Astrocyte (in vitro differentiated cells and primary cell): ENCODE measurements around the gene P2RX1. TPM values are rescaled to one million over a fixed set of nuclear protein-coding genes. Genes with fewer than 3 reads are reported as not detected.

Experiments
- DNase-seq: peaks from one replicate; pipeline ENCODE4 v3.0.0-alpha.2; 2010; ENCODE audit warnings: low read depth
- FAIRE-seq: peaks from 2 replicates; lab custom pipeline; 2011; peaks lifted over from hg19 to GRCh38; lab: Jason Lieb, UNC
- H2AFZ ChIP-seq: 2 replicates; pipeline ENCODE4 v1.6.0; 2012; ENCODE audit warnings: low read depth, low read length, inconsistent platforms
- H3K27ac ChIP-seq: 2 replicates; pipeline ENCODE4 v1.5.1; 2011; ENCODE audit warnings: low read depth, low read length, inconsistent platforms
- H3K27me3 ChIP-seq: 2 replicates; pipeline ENCODE4 v1.6.0; 2011; ENCODE audit warnings: low read length, inconsistent platforms; ENCODE audit not compliant: insufficient read depth
- H3K36me3 ChIP-seq: 2 replicates; pipeline ENCODE4 v1.5.1; 2011; ENCODE audit warnings: low read length, inconsistent platforms; ENCODE audit not compliant: insufficient read depth
- H3K4me1 ChIP-seq: 2 replicates; pipeline ENCODE4 v1.5.1; 2011; ENCODE audit warnings: low read length, inconsistent platforms; ENCODE audit not compliant: insufficient read depth
- H3K4me2 ChIP-seq: 2 replicates; pipeline ENCODE4 v1.6.0; 2012; ENCODE audit warnings: low read length, inconsistent platforms
- H3K4me3 ChIP-seq: 2 replicates; pipeline ENCODE4 v1.5.1; 2011; ENCODE audit warnings: low read depth, mild to moderate bottlenecking, low read length, inconsistent platforms; ENCODE audit not compliant: insufficient read depth
- H3K79me2 ChIP-seq: 2 replicates; pipeline ENCODE4 v1.6.0; 2012; ENCODE audit warnings: mild to moderate bottlenecking, low read length, inconsistent platforms; ENCODE audit not compliant: insufficient read depth
- H3K9ac ChIP-seq: 2 replicates; pipeline ENCODE4 v1.6.0; 2012; ENCODE audit warnings: mild to moderate bottlenecking, low read length, inconsistent platforms
- H3K9me3 ChIP-seq: 2 replicates; pipeline ENCODE4 v1.5.1; 2012; ENCODE audit warnings: low read depth, mild to moderate bottlenecking, low read length, inconsistent platforms; ENCODE audit not compliant: insufficient read depth
- H4K20me1 ChIP-seq: 2 replicates; pipeline ENCODE4 v1.6.0; 2012; ENCODE audit warnings: low read length, inconsistent platforms; ENCODE audit not compliant: insufficient read depth
- H3K27ac Mint-ChIP-seq: one replicate; pipeline ENCODE4 v1.8.0; 2021; ENCODE audit warnings: mild to moderate bottlenecking, mixed read lengths; ENCODE audit not compliant: unreplicated experiment
- H3K27me3 Mint-ChIP-seq: one replicate; pipeline ENCODE4 v1.8.0; 2021; ENCODE audit warnings: low read depth, mixed read lengths; ENCODE audit not compliant: unreplicated experiment
- H3K36me3 Mint-ChIP-seq: one replicate; pipeline ENCODE4 v1.8.0; 2021; ENCODE audit warnings: low read depth, mixed read lengths; ENCODE audit not compliant: unreplicated experiment
- H3K4me1 Mint-ChIP-seq: one replicate; pipeline ENCODE4 v1.8.0; 2021; ENCODE audit warnings: low read depth, mixed read lengths; ENCODE audit not compliant: unreplicated experiment
- H3K4me3 Mint-ChIP-seq: one replicate; pipeline ENCODE4 v1.8.0; 2021; ENCODE audit warnings: mild to moderate bottlenecking, moderate library complexity, mixed read lengths; ENCODE audit not compliant: unreplicated experiment
- H3K9me3 Mint-ChIP-seq: one replicate; pipeline ENCODE4 v1.8.0; 2021; ENCODE audit warnings: mild to moderate bottlenecking, mixed read lengths; ENCODE audit not compliant: unreplicated experiment
- CTCF ChIP-seq: IDR thresholded peaks from 2 replicates; pipeline ENCODE4 v1.5.1; 2011; ENCODE audit warnings: low read depth, mild to moderate bottlenecking, inconsistent platforms, low read length, moderate library complexity; ENCODE audit not compliant: insufficient read depth
- EZH2 ChIP-seq: IDR thresholded peaks from 2 replicates; pipeline ENCODE4 v1.6.1; 2012; ENCODE audit warnings: mild to moderate bottlenecking, low read length, inconsistent platforms; ENCODE audit not compliant: insufficient read depth
- total RNA-seq: library from RNA; stranded (reverse); gene quantifications from 2 replicates; pipeline ENCODE4 v1.2.1, GENCODE V29; 2021

Gene P2RX1
- total RNA-seq, 1 donor from 2014 or later = not detected

GRCh38 chr17:3884188-3884587 is 32.1 kb downstream of the P2RX1 start:
- Histone ChIP-seq H3K9ac (no peak overlapping the region), H3K27me3 (no peaks in the 10 kb centered on the region), H3K9me3 (no peaks in the 10 kb centered on the region), H2AFZ (no peak overlapping the region), H4K20me1 (peaks cover 9% of the 10 kb centered on the region), H3K4me1 (peaks cover 38% of the 10 kb centered on the region), H3K36me3 (peaks cover 4% of the 10 kb centered on the region), H3K27ac (no peak overlapping the region), H3K4me3 (no peak overlapping the region), H3K4me2 (no peak overlapping the region), H3K79me2 (peaks cover 16% of the 10 kb centered on the region)
- TF ChIP-seq CTCF (no peak), EZH2 (no peak)
- DNase-seq (no peak), FAIRE-seq (no peak)
- peaks cover 26% of the 10 kb centered on the region for H3K4me1 Mint-ChIP-seq
- no peak overlapping the region for H3K27ac Mint-ChIP-seq
- no peak overlapping the region for H3K4me3 Mint-ChIP-seq
- no peaks in the 10 kb centered on the region for H3K27me3 Mint-ChIP-seq
- H3K36me3 Mint-ChIP-seq = peaks cover 8% of the 10 kb centered on the region
- H3K9me3 Mint-ChIP-seq = no peaks in the 10 kb centered on the region

- Mint-ChIP-seq H3K27me3 (no peaks in the 10 kb centered on the region), H3K4me1 (peaks cover 25% of the 10 kb centered on the region), H3K27ac (no peak overlapping the region), H3K9me3 (no peaks in the 10 kb centered on the region), H3K36me3 (peaks cover 10% of the 10 kb centered on the region), H3K4me3 (no peak overlapping the region)
- H3K36me3 ChIP-seq = peaks cover 4% of the 10 kb centered on the region
- no peak overlapping the region for H3K4me3 ChIP-seq
- FAIRE-seq = no peak
- TF ChIP-seq CTCF (no peak), EZH2 (no peak)
- H2AFZ ChIP-seq = no peak overlapping the region
- no peak overlapping the region for H3K4me2 ChIP-seq
- H3K4me1 ChIP-seq = peaks cover 26% of the 10 kb centered on the region
- no peak for DNase-seq
- no peak overlapping the region for H3K9ac ChIP-seq
- no peaks in the 10 kb centered on the region for H3K27me3 ChIP-seq
- H4K20me1 ChIP-seq = peaks cover 10% of the 10 kb centered on the region
- no peaks in the 10 kb centered on the region for H3K9me3 ChIP-seq
- peaks cover 9% of the 10 kb centered on the region for H3K79me2 ChIP-seq
- H3K27ac ChIP-seq = no peak overlapping the region
Observed at GRCh38 chr17:3882276-3882675, 34.0 kb downstream of the P2RX1 start.

- Mint-ChIP-seq H3K27me3 (no peaks in the 10 kb centered on the region), H3K36me3 (peaks cover 10% of the 10 kb centered on the region), H3K4me1 (peaks cover 16% of the 10 kb centered on the region), H3K4me3 (no peak overlapping the region), H3K9me3 (no peaks in the 10 kb centered on the region), H3K27ac (no peak overlapping the region)
- Histone ChIP-seq H3K27me3 (no peaks in the 10 kb centered on the region), H3K9me3 (no peaks in the 10 kb centered on the region), H3K4me2 (no peak overlapping the region), H2AFZ (no peak overlapping the region), H3K9ac (no peak overlapping the region), H3K79me2 (no peaks in the 10 kb centered on the region), H4K20me1 (peaks cover 13% of the 10 kb centered on the region), H3K4me3 (no peak overlapping the region), H3K27ac (no peak overlapping the region), H3K36me3 (peaks cover 6% of the 10 kb centered on the region), H3K4me1 (peaks cover 17% of the 10 kb centered on the region)
- FAIRE-seq (no peak), DNase-seq (no peak)
- TF ChIP-seq CTCF (no peak), EZH2 (no peak)
Observed at GRCh38 chr17:3880983-3881382, 35.3 kb downstream of the P2RX1 start.
